K562 (cell line): Measurements from ENCODE around the gene ZNF768. TPM values are rescaled to one million over a fixed set of nuclear protein-coding genes. Genes with fewer than 3 reads are reported as not detected.
A peak's percentile ranks its signal among the peaks of the same experiment; 100 is the strongest.

Experiments used
- CBX2 ChIP-seq: fragments of 200-600 bp; sonication (generic); IDR thresholded peaks from one replicate; pipeline ENCODE4 v1.6.1; 2012; ENCODE audit warnings: mild to moderate bottlenecking, low read length, inconsistent platforms; ENCODE audit not compliant: insufficient read depth, poor library complexity, severe bottlenecking
- DLX4 ChIP-seq: fragments of 250-450 bp; sonication (Bioruptor Pico); IDR thresholded peaks from 2 replicates; pipeline ENCODE4 v1.6.1; 2021; ENCODE audit warnings: mild to moderate bottlenecking
- ELK3 ChIP-seq: fragments of 450-650 bp; formaldehyde crosslinking; IDR thresholded peaks from 2 replicates; pipeline ENCODE4 v1.4.0; 2020; ENCODE audit warnings: mild to moderate bottlenecking
- EP300 ChIP-seq: IDR thresholded peaks from 2 replicates; pipeline ENCODE4 v1.6.1; 2012; ENCODE audit warnings: low read length, improper control_type of control experiment
- EWSR1 ChIP-seq: fragments of 450-650 bp; IDR thresholded peaks from 2 replicates; pipeline ENCODE4 v1.6.1; 2018; ENCODE audit warnings: borderline replicate concordance, mild to moderate bottlenecking, low read depth, moderate library complexity; ENCODE audit not compliant: partially characterized antibody
- HCFC1 ChIP-seq: IDR thresholded peaks from 2 replicates; pipeline ENCODE4 v1.6.1; 2012; ENCODE audit warnings: low read depth, low read length, improper control_type of control experiment
- HLTF ChIP-seq: fragments of 450-650 bp; IDR thresholded peaks from 2 replicates; pipeline ENCODE4 v1.6.1; 2016
- ILK ChIP-seq: fragments of 450-650 bp; IDR thresholded peaks from 2 replicates; pipeline ENCODE4 v1.6.1; 2016; ENCODE audit warnings: missing genetic modification characterization, low read depth, mild to moderate bottlenecking, missing compliant biosample characterization, moderate library complexity, borderline replicate concordance
- JUNB ChIP-seq: fragments of 450-650 bp; formaldehyde crosslinking; conservative IDR thresholded peaks from 2 replicates; pipeline ENCODE4 v1.4.0; 2020; ENCODE audit warnings: mild to moderate bottlenecking
- NCOA4 ChIP-seq: fragments of 450-650 bp; IDR thresholded peaks from 2 replicates; pipeline ENCODE4 v1.6.1; 2018; ENCODE audit warnings: mild to moderate bottlenecking; ENCODE audit not compliant: partially characterized antibody
- NFE2 ChIP-seq: IDR thresholded peaks from 2 replicates; pipeline ENCODE4 v1.6.1; 2014; ENCODE audit warnings: antibody characterized with exemption, low read depth
- RB1 ChIP-seq: fragments of 450-650 bp; IDR thresholded peaks from 2 replicates; pipeline ENCODE4 v1.6.1; 2017; ENCODE audit warnings: low read depth, mild to moderate bottlenecking
- SAFB ChIP-seq: fragments of 200-400 bp; formaldehyde crosslinking; IDR thresholded peaks from 2 replicates; pipeline ENCODE4 v1.6.1; 2017; ENCODE audit warnings: low read depth, low read length, borderline replicate concordance
- SP1 ChIP-seq: sonication (generic); formaldehyde crosslinking; IDR thresholded peaks from 2 replicates; pipeline ENCODE4 v1.8.1; 2022; ENCODE audit warnings: mild to moderate bottlenecking, missing genetic modification reagents
- TBP ChIP-seq: optimal IDR thresholded peaks from 2 replicates; pipeline ENCODE3; 2011; ENCODE audit warnings: low read depth, low read length, improper control_type of control experiment
- ZBTB2 ChIP-seq: fragments of 450-650 bp; IDR thresholded peaks from 2 replicates; pipeline ENCODE4 v1.6.1; 2016; ENCODE audit warnings: antibody characterized with exemption
- ZNF217 ChIP-seq: sonication (generic); formaldehyde crosslinking; IDR thresholded peaks from 2 replicates; pipeline ENCODE4 v1.8.0; 2022; ENCODE audit warnings: mild to moderate bottlenecking, missing genetic modification reagents
- ZNF324 ChIP-seq: fragments of 250-450 bp; sonication (Bioruptor Pico); IDR thresholded peaks from 2 replicates; pipeline ENCODE4 v1.4.0; 2020; ENCODE audit warnings: mild to moderate bottlenecking
- ZNF589 ChIP-seq: fragments of 200-800 bp; sonication (Bioruptor generic); IDR thresholded peaks from 2 replicates; pipeline ENCODE4 v1.6.1; 2016; ENCODE audit warnings: low read depth, missing genetic modification characterization, missing compliant biosample characterization
- ZNF764 ChIP-seq: fragments of 250-450 bp; sonication (Bioruptor Pico); IDR thresholded peaks from 2 replicates; pipeline ENCODE4 v1.4.0; 2020; ENCODE audit warnings: low read depth, mild to moderate bottlenecking, moderate library complexity
- polyA plus RNA-seq, 8 experiments: library from polyadenylated mRNA; depleted of rRNA in 4 of 8; stranded (reverse) in 5 of 8; unstranded in 3 of 8; fragments of >200 nt; fragmentation: Nextera tagmentation in 2 of 8; fragmentation: Illumina TruSeq in 1 of 8; extraction: Ambion mirVana in 2 of 8; extraction: Trizol in 1 of 8; gene quantifications; 2 replicates each; pipeline versions ENCODE4 v1.2.1 to v1.2.3, GENCODE V29; 2011 to 2014; ENCODE audit warnings: inconsistent platforms in 1 of 8, missing spikeins in 1 of 8
- total RNA-seq, 7 experiments: library from RNA; depleted of rRNA in 6 of 7; stranded (reverse); fragments of >200 nt in 6 of 7; fragmentation: Illumina TruSeq in 2 of 7; extraction: Trizol in 2 of 7; gene quantifications; 2 replicates each; pipeline versions ENCODE4 v1.2.1 to v1.2.3, GENCODE V29; 2011 to 2021; ENCODE audit warnings: low replicate concordance in 1 of 7
- TF ChIP-seq, protein P1 (sequence below), 2 experiments: IDR thresholded peaks; 2 replicates each; pipeline ENCODE4 v1.6.1; 2012; ENCODE audit warnings: improper control_type of control experiment in 2 of 2, low read depth in 2 of 2, low read length in 2 of 2, borderline replicate concordance in 1 of 2
- TF ChIP-seq, protein P2 (sequence below): fragments of 450-650 bp; formaldehyde crosslinking; IDR thresholded peaks from 2 replicates; pipeline ENCODE4 v1.4.0; 2020; ENCODE audit warnings: mild to moderate bottlenecking, mixed read lengths

Gene ZNF768
- total and polyA plus RNA-seq, 9 of the 15 experiments (the other 6 are each of a cell fraction or from before 2014, with no cell fraction given) = 0.13 to 50.7 (median 26.9) TPM

DNA sequence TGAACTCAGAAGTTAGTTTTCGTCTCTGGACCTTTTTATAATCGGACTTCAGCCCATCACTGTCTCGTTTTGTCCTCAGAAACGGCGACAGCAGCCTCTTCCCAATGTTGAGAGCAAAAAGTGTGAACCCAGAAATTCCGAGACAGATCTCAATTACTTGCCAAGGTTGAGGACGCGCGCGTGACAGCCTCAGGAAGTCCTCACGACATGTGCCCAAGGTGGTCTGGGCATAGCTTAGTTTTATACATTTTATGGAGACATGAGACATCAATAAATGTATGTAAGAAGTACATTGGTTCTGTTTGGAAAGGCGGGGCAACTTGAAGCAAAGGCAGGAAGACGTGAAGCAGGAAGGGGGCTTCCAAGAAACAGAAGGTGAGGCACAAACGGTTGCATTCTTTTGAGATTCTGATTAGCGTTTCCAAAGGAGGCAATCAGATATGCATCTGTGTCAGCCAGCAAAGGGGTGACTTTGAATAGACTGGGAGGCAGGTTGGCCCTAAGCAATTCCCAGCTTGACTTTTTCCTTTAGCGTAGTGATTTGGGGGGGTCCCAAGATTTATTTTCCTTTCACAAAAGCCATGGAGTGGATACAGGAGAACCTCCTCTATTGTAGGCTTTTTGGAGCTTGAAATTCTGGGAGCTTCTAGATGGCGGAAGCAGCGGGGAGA, 8.9 kb upstream of the ZNF768 start (continued):
- TF ChIP-seq ZNF764 (CRISPR knock-in tag) (no peak; the same call in 1 of the 2 replicates), TBP (no peak), RB1 (no peak), HCFC1 (no peak), ZNF589 (CRISPR knock-in tag) (peak; percentile 68; the same call in 1 of the 2 replicates), DLX4 (CRISPR knock-in tag) (no peak), JUNB (CRISPR knock-in tag) (no peak), SP1 (CRISPR knock-in tag) (peak; percentile 42; the same call in 1 of the 2 replicates), EWSR1 (no peak), SAFB (no peak), NFE2 (no peak), ZNF324 (CRISPR knock-in tag) (no peak), HLTF (no peak), NCOA4 (no peak), ZNF217 (CRISPR knock-in tag) (no peak), CBX2 (no peak), ILK (tag) (no peak), ELK3 (CRISPR knock-in tag) (no peak), EP300 (no peak), ZBTB2 (no peak)
- TF ChIP-seq, protein P1, sequence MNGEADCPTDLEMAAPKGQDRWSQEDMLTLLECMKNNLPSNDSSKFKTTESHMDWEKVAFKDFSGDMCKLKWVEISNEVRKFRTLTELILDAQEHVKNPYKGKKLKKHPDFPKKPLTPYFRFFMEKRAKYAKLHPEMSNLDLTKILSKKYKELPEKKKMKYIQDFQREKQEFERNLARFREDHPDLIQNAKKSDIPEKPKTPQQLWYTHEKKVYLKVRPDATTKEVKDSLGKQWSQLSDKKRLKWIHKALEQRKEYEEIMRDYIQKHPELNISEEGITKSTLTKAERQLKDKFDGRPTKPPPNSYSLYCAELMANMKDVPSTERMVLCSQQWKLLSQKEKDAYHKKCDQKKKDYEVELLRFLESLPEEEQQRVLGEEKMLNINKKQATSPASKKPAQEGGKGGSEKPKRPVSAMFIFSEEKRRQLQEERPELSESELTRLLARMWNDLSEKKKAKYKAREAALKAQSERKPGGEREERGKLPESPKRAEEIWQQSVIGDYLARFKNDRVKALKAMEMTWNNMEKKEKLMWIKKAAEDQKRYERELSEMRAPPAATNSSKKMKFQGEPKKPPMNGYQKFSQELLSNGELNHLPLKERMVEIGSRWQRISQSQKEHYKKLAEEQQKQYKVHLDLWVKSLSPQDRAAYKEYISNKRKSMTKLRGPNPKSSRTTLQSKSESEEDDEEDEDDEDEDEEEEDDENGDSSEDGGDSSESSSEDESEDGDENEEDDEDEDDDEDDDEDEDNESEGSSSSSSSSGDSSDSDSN (IDR thresholded peaks at IDR 0.05; ENCODE audit: borderline replicate concordance in 1 of 2, low read depth in 2 of 2, low read length in 2 of 2) = 0 out of 4 replicates have a peak, but pooled peaks of 1 of the 2 experiments have one; percentile 8
- TF ChIP-seq, protein P2, sequence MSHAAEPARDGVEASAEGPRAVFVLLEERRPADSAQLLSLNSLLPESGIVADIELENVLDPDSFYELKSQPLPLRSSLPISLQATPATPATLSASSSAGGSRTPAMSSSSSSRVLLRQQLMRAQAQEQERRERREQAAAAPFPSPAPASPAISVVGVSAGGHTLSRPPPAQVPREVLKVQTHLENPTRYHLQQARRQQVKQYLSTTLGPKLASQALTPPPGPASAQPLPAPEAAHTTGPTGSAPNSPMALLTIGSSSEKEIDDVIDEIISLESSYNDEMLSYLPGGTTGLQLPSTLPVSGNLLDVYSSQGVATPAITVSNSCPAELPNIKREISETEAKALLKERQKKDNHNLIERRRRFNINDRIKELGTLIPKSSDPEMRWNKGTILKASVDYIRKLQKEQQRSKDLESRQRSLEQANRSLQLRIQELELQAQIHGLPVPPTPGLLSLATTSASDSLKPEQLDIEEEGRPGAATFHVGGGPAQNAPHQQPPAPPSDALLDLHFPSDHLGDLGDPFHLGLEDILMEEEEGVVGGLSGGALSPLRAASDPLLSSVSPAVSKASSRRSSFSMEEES (CRISPR knock-in tag) = no peak
- TF ChIP-seq, all 486 proteins: peak for 50
